Breast epithelium (tissue), 3 donors: ENCODE results near the gene MAN2A1.

ENCODE experiments used
- POLR2AphosphoS5 ChIP-seq, 3 donors: sonication (generic); formaldehyde crosslinking; IDR thresholded peaks; one replicate each; pipeline ENCODE4 v1.6.1; 2017; ENCODE audit warnings: antibody characterized with exemption in 3 of 3
- TF ChIP-seq, protein P1 (sequence below), 3 donors: fragments of 450-650 bp; IDR thresholded peaks; one replicate each; pipeline ENCODE4 v1.5.1; 2016 to 2017; ENCODE audit warnings: antibody characterized with exemption in 3 of 3, mild to moderate bottlenecking in 3 of 3, moderate library complexity in 3 of 3

- TF ChIP-seq, protein P1, sequence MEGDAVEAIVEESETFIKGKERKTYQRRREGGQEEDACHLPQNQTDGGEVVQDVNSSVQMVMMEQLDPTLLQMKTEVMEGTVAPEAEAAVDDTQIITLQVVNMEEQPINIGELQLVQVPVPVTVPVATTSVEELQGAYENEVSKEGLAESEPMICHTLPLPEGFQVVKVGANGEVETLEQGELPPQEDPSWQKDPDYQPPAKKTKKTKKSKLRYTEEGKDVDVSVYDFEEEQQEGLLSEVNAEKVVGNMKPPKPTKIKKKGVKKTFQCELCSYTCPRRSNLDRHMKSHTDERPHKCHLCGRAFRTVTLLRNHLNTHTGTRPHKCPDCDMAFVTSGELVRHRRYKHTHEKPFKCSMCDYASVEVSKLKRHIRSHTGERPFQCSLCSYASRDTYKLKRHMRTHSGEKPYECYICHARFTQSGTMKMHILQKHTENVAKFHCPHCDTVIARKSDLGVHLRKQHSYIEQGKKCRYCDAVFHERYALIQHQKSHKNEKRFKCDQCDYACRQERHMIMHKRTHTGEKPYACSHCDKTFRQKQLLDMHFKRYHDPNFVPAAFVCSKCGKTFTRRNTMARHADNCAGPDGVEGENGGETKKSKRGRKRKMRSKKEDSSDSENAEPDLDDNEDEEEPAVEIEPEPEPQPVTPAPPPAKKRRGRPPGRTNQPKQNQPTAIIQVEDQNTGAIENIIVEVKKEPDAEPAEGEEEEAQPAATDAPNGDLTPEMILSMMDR (IDR thresholded peaks at IDR 0.05), result no peak
- no peak for TF ChIP-seq POLR2AphosphoS5 (IDR thresholded peaks at IDR 0.05)
These were observed 50.3 kb downstream of the MAN2A1 start for GRCh38 chr5:109739741-109740728.
